Caco-2 (cell line): Measurements from ENCODE around the gene HOXA1. TPM values are rescaled to one million over a fixed set of nuclear protein-coding genes. Genes with fewer than 3 reads are reported as not detected.
A peak's percentile ranks its signal among the peaks of the same experiment; 100 is the strongest.

ENCODE experiments used
- BruUV-seq: library from RNA; stranded (reverse); fragments of 400-500 nt; replicated peaks from 2 replicates; lab custom pipeline; 2021; lab: Mats Ljungman, UMichigan
- CTCF ChIA-PET: fragments of 300-600 bp; sonication (Branson Sonifier 250); formaldehyde crosslinking; loops from one replicate; lab custom pipeline; 2022; ENCODE audit warnings: antibody characterized with exemption; lab: Charles Lee
- POLR2A ChIA-PET: fragments of 300-600 bp; sonication (Branson Sonifier 250); formaldehyde crosslinking; loops from one replicate; lab custom pipeline; 2022; ENCODE audit warnings: antibody characterized with exemption; lab: Charles Lee
- DNase-seq, 2 experiments: peaks; one replicate each; pipeline versions ENCODE4 v3.0.0 to v3.0.0-alpha.2; 2020 to 2022
- H3K27me3 ChIP-seq: replicated peaks from 2 replicates; pipeline ENCODE4 v1.6.0; 2011; ENCODE audit warnings: low read length; ENCODE audit not compliant: control insufficient read depth, insufficient read depth
- H3K36me3 ChIP-seq: 2 replicates; pipeline ENCODE4 v1.5.1; 2011; ENCODE audit warnings: low read length; ENCODE audit not compliant: control insufficient read depth, insufficient read depth
- H3K4me1 ChIP-seq: fragments of 250-450 bp; sonication (Bioruptor Pico); 2 replicates; pipeline ENCODE4 v1.5.1; 2020; ENCODE audit warnings: mild to moderate bottlenecking
- H3K4me3 ChIP-seq: 2 replicates; pipeline ENCODE4 v1.5.1; 2011; ENCODE audit warnings: low read depth, mild to moderate bottlenecking, control low read depth, low read length
- H3K9me3 ChIP-seq: fragments of 250-450 bp; sonication (Bioruptor Pico); 2 replicates; pipeline ENCODE4 v1.5.1; 2020; ENCODE audit warnings: mild to moderate bottlenecking, moderate library complexity
- H3K27ac Mint-ChIP-seq: one replicate; pipeline ENCODE4 v1.8.0; 2022; ENCODE audit warnings: mixed read lengths; ENCODE audit not compliant: unreplicated experiment
- H3K27me3 Mint-ChIP-seq: one replicate; pipeline ENCODE4 v1.8.0; 2022; ENCODE audit warnings: mixed read lengths; ENCODE audit not compliant: insufficient read depth, unreplicated experiment
- H3K36me3 Mint-ChIP-seq: one replicate; pipeline ENCODE4 v1.8.0; 2022; ENCODE audit warnings: mild to moderate bottlenecking, mixed read lengths; ENCODE audit not compliant: insufficient read depth, unreplicated experiment
- H3K4me1 Mint-ChIP-seq: one replicate; pipeline ENCODE4 v1.8.0; 2022; ENCODE audit warnings: low read depth, mixed read lengths; ENCODE audit not compliant: unreplicated experiment
- H3K4me3 Mint-ChIP-seq: one replicate; pipeline ENCODE4 v1.8.0; 2022; ENCODE audit warnings: mild to moderate bottlenecking, moderate library complexity, mixed read lengths; ENCODE audit not compliant: unreplicated experiment
- H3K9me3 Mint-ChIP-seq: one replicate; pipeline ENCODE4 v1.8.0; 2022; ENCODE audit warnings: mixed read lengths; ENCODE audit not compliant: unreplicated experiment
- CTCF ChIP-seq, 2 experiments: fragments of 200-600 bp in 1 of 2; IDR thresholded peaks; 1 replicate in 1 of 2; 2 replicates in 1 of 2; pipeline versions ENCODE4 v1.5.1 to v1.8.0; 2011 to 2022; ENCODE audit warnings: antibody characterized with exemption in 1 of 2, control low read depth in 1 of 2, inconsistent platforms in 1 of 2, low read depth in 1 of 2, low read length in 1 of 2, mild to moderate bottlenecking in 1 of 2, moderate library complexity in 1 of 2; ENCODE audit not compliant: insufficient read depth in 1 of 2, severe bottlenecking in 1 of 2, unreplicated experiment in 1 of 2
- intact Hi-C: fragments of 100-400 bp; cut with micrococcal nuclease; formaldehyde crosslinking; loops from one replicate; pipeline ENCODE4 v1.10.0; 2022; ENCODE audit not compliant: unreplicated experiment
- total RNA-seq: library from RNA; stranded (reverse); gene quantifications from 2 replicates; pipeline ENCODE4 v1.2.3, GENCODE V29; 2022

HOXA1 gene
- total RNA-seq, 1 experiment from 2014 or later, result 18.5 TPM

GRCh38 chr7:27096768-27097514 lies 1.1 kb upstream of the HOXA1 start:
- no TSS peak for BruUV-seq
- ChIA-PET POLR2A (interaction anchor here (0.7 to 1.7 kb wide), 7 partner anchors 10 to 109 kb away, joined by 3 to 16 read pairs (median 5); partner anchors contain the start of gene HOXA7), CTCF (interaction anchor here (0.6 to 2.1 kb wide), 7 partner anchors 14 to 233 kb away, joined by 3 to 7 read pairs (median 3); partner anchors contain the start of gene HOXA3)
- Mint-ChIP-seq H3K9me3 (no peaks in the 10 kb centered on the region), H3K4me1 (peaks cover 42% of the 10 kb centered on the region), H3K36me3 (peaks cover 33% of the 10 kb centered on the region), H3K27ac (peak overlapping the region; percentile 74), H3K4me3 (peak overlapping the region; percentile 87), H3K27me3 (no peaks in the 10 kb centered on the region)
- peaks cover 10% of the 10 kb centered on the region for H3K4me1 ChIP-seq
- DNase-seq, result peak in 1 of 2 experiments; percentile 47
- TF ChIP-seq CTCF (IDR thresholded peaks at IDR 0.05; ENCODE audit: insufficient read depth in 1 of 2, low read depth in 1 of 2, low read length in 1 of 2, severe bottlenecking in 1 of 2, unreplicated experiment in 1 of 2), result no peak
- H3K4me3 ChIP-seq, result peak overlapping the region; percentile 86
- no peaks in the 10 kb centered on the region for H3K36me3 ChIP-seq
- H3K27me3 ChIP-seq, result no peaks in the 10 kb centered on the region
- H3K9me3 ChIP-seq, result no peaks in the 10 kb centered on the region
- intact Hi-C loops, result loop anchor here (1.0 to 2.0 kb wide), 4 partner anchors 13 to 237 kb away; partner anchors contain the start of gene SKAP2

DNA sequence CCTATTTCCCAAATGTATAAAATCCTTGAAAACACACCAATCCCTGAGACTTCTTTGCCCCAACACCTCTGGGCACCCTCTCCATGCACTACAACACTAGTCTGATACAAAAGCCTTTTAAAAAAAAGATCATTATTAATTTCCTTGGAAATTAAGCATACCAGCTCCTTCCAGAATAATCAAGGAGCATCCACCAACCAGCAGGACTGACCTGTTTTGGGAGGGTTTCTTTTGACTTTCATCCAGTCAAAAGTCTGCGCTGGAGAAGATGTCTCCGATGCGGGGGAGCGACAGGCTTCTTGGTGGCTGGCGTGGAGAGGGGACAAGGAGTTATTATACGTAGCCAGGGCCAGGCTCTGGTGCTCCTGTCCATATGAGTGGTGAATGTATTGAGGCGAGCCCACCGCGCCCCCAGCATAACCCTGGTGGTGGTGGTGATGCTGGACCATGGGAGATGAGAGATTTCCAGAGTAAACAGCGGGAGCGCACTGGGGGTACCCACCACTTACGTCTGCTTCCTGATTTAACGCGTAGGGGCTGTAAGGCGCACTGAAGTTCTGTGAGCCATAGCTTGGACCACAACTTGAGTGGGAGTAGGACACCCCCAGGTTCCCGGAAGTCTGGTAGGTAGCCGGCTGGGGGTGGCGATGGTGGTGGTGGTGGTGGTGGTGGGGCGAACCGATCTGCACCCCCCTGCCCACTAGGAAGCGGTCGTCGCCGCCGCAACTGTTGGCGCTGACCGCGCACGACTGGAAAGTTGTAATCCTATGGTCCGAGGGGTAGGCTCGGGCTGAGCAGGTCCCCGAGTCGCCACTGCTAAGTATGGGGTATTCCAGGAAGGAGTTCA lies 527 bp downstream of the HOXA1 start:
- Histone ChIP-seq H3K36me3 (no peaks in the 10 kb centered on the region), H3K9me3 (no peaks in the 10 kb centered on the region), H3K4me1 (peaks cover 17% of the 10 kb centered on the region), H3K27me3 (no peaks in the 10 kb centered on the region), H3K4me3 (peak overlapping the region; percentile 86)
- ChIA-PET CTCF (interaction anchor here (1.1 kb wide), 1 partner anchor 16 kb away, joined by 3 read pairs; no protein-coding TSS in a partner anchor), POLR2A (interaction anchor here (0.7 to 1.7 kb wide), 2 partner anchors 14 to 394 kb away, joined by 8 to 10 read pairs; no protein-coding TSS in a partner anchor)
- peak overlapping the region; percentile 87 for H3K4me3 Mint-ChIP-seq
- DNase-seq, result no peak
- H3K4me1 Mint-ChIP-seq, result peaks cover 57% of the 10 kb centered on the region
- H3K27ac Mint-ChIP-seq, result peak overlapping the region; percentile 74
- intact Hi-C loops, result no loop called here
- H3K9me3 Mint-ChIP-seq, result no peaks in the 10 kb centered on the region
- BruUV-seq, result TSS peak; percentile 71
- H3K27me3 Mint-ChIP-seq, result no peaks in the 10 kb centered on the region
- peaks cover 23% of the 10 kb centered on the region for H3K36me3 Mint-ChIP-seq
- TF ChIP-seq CTCF (IDR thresholded peaks at IDR 0.05; ENCODE audit: insufficient read depth in 1 of 2, low read depth in 1 of 2, low read length in 1 of 2, severe bottlenecking in 1 of 2, unreplicated experiment in 1 of 2), result no peak
